Smooth muscle cell of the umbilical artery (primary cell): ENCODE results near the gene DEAF1. TPM values are rescaled to one million over a fixed set of nuclear protein-coding genes. Genes with fewer than 3 reads are reported as not detected.

Experiments
- total RNA-seq: library from RNA; depleted of rRNA; stranded (reverse); fragments of >200 nt; gene quantifications from 2 replicates; pipeline ENCODE4 v1.2.3, GENCODE V29; 2014

The DEAF1 gene, protein sequence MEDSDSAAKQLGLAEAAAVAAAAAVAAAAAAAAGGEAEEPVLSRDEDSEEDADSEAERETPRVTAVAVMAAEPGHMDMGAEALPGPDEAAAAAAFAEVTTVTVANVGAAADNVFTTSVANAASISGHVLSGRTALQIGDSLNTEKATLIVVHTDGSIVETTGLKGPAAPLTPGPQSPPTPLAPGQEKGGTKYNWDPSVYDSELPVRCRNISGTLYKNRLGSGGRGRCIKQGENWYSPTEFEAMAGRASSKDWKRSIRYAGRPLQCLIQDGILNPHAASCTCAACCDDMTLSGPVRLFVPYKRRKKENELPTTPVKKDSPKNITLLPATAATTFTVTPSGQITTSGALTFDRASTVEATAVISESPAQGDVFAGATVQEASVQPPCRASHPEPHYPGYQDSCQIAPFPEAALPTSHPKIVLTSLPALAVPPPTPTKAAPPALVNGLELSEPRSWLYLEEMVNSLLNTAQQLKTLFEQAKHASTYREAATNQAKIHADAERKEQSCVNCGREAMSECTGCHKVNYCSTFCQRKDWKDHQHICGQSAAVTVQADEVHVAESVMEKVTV
- 22.6 and 31.6 TPM in 2 replicates for total RNA-seq

GRCh38 chr11:694563-695287, at the start of gene DEAF1:
Gene DEAF1 (minus strand): TSS chr11:695222. CDS start chr11:695047, 175 bp downstream.

DNA sequence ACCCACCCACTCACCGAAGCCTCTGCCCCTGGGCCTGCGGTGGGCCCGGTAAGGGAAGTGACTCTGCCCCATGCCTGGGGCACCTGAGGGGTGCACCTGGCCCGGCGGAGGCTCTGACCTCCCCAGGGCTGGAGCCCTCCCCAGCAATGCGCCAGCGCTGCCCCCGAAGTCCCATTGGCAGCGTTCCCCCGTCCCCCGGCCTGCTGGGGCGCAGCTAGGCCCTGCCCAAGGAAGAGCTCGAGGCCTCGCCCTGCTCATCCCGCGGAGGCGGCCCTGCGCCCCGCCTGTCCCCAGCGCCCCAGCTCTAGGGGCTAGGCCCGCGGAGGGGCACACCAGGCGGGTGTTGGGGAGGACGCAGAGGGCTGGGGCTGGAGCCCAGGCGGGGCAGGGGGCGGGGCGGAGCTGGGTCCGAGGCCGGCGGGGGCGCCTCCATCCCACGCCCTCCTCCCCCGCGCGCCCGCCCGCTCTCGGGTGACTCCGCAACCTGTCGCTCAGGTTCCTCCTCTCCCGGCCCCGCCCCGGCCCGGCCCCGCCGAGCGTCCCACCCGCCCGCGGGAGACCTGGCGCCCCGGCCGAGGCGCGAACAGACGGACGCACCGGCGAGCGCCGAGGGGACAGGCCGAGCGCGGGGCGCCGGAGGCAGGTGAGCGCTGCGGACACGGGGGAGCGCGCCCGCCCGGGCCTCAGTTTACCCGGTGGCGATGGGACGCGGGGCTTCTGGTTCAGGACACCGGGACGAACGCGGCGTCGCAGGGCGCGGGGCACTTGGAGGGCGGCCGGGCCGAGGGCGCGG, 10.8 kb upstream of the DEAF1 start, which contains the start of gene EPS8L2:
EPS8L2 (plus strand) TSS at position 586 of the 793 bp plus-strand sequence. CDS start 3,177 bp downstream, outside the sequence.

DNA sequence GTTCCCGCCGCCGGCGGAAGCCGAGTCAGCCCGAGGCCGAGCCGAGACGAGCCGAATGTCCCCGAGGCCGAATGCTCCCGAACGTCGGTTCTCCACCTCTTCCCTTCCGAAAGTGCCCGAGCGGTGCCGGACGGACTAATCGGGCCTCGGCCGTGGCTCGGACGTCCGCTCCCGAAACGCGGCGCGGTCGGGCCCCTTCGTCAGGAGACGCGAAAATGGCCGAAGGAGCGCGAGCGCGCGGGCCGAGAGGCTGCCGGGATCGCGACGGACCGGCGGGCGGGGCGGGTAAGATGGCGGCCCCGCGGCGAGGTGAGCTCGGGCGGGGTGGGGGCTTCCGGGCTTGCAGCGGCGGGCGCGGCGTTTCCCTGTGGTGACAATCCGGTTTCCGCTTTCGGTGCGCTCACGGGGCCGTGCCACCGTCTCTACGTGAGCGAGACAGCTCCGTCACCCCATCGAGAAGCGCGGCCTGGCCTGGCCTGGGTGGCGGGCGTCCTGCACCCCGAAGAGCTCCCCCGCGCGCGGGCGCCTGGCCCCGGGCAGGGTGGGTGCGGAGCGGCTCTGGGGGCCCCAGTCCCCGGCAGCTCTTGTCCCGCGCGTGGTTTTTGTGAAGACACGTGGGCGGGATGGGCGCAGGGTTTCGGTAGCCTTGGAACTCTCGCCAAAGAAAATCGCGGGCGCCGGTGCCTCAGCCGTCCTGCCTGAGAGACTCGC, 671 bp upstream of the DEAF1 start, which contains the start of gene TMEM80:
TMEM80 (plus strand) TSS at position 279 of the 711 bp plus-strand sequence; CDS start at position 291, 12 bp downstream.

GRCh38 chr11:636511-637332, 58.3 kb downstream of the DEAF1 start, which contains the start of gene DRD4:
Gene DRD4 (plus strand): TSS chr11:637269. CDS start chr11:637305, 36 bp downstream.

GRCh38 chr11:626475-627307, 68.3 kb downstream of the DEAF1 start, which contains the start of gene SCT:
Gene SCT (minus strand): TSS chr11:627181. CDS start chr11:627143, 38 bp downstream.

DNA sequence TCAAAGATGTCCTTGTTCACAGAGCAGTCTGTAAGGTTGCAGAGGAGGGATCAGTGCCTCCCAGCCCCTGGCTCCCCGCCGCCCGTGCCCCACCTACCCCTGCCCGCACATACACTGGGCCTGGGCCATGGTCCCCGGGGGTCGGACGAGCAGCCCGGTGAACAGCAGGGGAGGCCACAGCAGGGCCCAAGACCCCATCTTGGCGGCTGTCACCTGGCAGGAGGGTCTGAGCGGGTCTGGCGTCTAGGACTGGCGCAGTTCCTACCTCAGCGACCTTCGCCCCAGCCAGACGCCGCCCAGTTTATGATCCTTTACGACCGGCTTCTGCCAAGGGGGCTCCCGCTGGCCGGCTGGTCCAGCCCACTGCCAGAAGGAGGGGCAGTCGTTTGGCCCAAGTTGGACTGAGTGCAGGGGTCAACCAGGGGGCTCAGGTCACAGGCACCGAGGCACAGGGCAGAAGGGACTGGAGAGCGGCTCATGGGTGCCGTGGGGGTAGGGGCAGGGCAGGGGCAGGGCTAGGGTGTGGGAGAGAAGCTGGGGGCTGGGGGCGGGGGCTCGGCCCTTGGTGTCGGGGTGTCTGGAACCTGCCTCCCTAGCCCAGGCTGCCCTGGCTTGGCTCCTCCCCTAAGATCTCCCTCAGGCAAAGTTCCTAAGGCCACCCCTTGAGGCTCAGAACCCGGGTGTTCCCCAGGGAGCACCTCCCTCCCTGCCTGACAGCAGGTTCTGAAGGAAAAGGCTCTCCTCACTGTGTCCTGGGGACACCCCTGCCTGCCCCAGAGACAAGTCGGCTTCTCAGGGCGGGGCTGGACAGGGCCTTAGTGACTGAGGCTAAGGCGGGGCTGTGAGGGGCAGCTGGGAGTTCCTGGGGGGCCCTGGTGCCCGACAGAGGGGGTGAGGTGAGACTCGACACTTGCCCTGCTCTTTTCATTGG, 70.1 kb downstream of the DEAF1 start, which contains the start of gene CDHR5:
CDHR5 (minus strand) TSS at position 251 of the 931 bp plus-strand sequence; CDS start at position 198, 53 bp downstream.

GRCh38 chr11:615504-616319, 79.3 kb downstream of the DEAF1 start, which contains the start of gene IRF7:
Gene IRF7 (minus strand): TSS chr11:615950. CDS start chr11:615364, 586 bp downstream.

Other genes starting within 250 kb of the DEAF1 start
- gene PTDSS2, start 244.9 kb downstream of the DEAF1 start, total RNA-seq, result 30.9 and 31.2 TPM in 2 replicates
- 256 and 286 TPM in 2 replicates for gene RNH1, start 188.0 kb downstream of the DEAF1 start, total RNA-seq
- gene HRAS, start 159.6 kb downstream of the DEAF1 start, total RNA-seq, result 32.1 and 44.6 TPM in 2 replicates
- 0.89 and 1.0 TPM in 2 replicates for gene LRRC56, start 157.7 kb downstream of the DEAF1 start, total RNA-seq
- 0.30 and 0.60 TPM in 2 replicates for gene LMNTD2, start 134.5 kb downstream of the DEAF1 start, total RNA-seq
- gene RASSF7, start 134.3 kb downstream of the DEAF1 start, total RNA-seq, result 7.1 and 13.3 TPM in 2 replicates
- 22.3 and 41.2 TPM in 2 replicates for gene PHRF1, start 118.8 kb downstream of the DEAF1 start, total RNA-seq
- gene IRF7, start 79.3 kb downstream of the DEAF1 start, total RNA-seq, result 5.9 and 6.5 TPM in 2 replicates
- not detected in 2 replicates for gene CDHR5, start 70.3 kb downstream of the DEAF1 start, total RNA-seq
- gene SCT, start 68.0 kb downstream of the DEAF1 start, total RNA-seq, result not detected in 2 replicates
- 0.09 TPM in 1 of 2 replicates, not detected in the other for gene DRD4, start 58.0 kb downstream of the DEAF1 start, total RNA-seq
- gene TMEM80, start 594 bp upstream of the DEAF1 start, total RNA-seq, result 8.3 and 10.1 TPM in 2 replicates
- 18.7 and 31.3 TPM in 2 replicates for gene EPS8L2, start 11.0 kb upstream of the DEAF1 start, total RNA-seq
- 121 and 178 TPM in 2 replicates for gene TALDO1, start 52.2 kb upstream of the DEAF1 start, total RNA-seq
- gene GATD1, start 82.3 kb upstream of the DEAF1 start, total RNA-seq, result 17.8 and 30.4 TPM in 2 replicates
- 0.89 and 1.8 TPM in 2 replicates for gene CEND1, start 94.9 kb upstream of the DEAF1 start, total RNA-seq
- gene SLC25A22, start 103.1 kb upstream of the DEAF1 start, total RNA-seq, result 8.9 and 28.8 TPM in 2 replicates
- 15.7 and 15.8 TPM in 2 replicates for gene PIDD1, start 110.0 kb upstream of the DEAF1 start, total RNA-seq
- gene RPLP2, start 114.7 kb upstream of the DEAF1 start, total RNA-seq, result 123 and 263 TPM in 2 replicates
- gene PNPLA2, start 123.7 kb upstream of the DEAF1 start, total RNA-seq, result 23.5 and 32.9 TPM in 2 replicates
- 0.30 and 1.2 TPM in 2 replicates for gene CRACR2B, start 132.7 kb upstream of the DEAF1 start, total RNA-seq
- gene CD151, start 137.7 kb upstream of the DEAF1 start, total RNA-seq, result 986 and 1,024 TPM in 2 replicates
- 32.7 and 88.1 TPM in 2 replicates for gene POLR2L, start 147.3 kb upstream of the DEAF1 start, total RNA-seq
- 178 and 183 TPM in 2 replicates for gene TSPAN4, start 147.6 kb upstream of the DEAF1 start, total RNA-seq
- gene CHID1, start 215.6 kb upstream of the DEAF1 start, total RNA-seq, result 105 and 112 TPM in 2 replicates
- gene AP2A2, start 230.6 kb upstream of the DEAF1 start, total RNA-seq, result 28.8 and 46.0 TPM in 2 replicates